Stimulated activated CD8-positive, alpha-beta memory T cell treated with anti-CD3 and anti-CD28 coated beads, Interleukin-2, amount 100 ng/mL, for 48 hours (primary cell): ENCODE results near the gene CELA2A.
"Not testable (repeated sequence)": the region's sequence is repeated elsewhere in the genome, so short reads cannot be mapped to it uniquely, and the experiment has no call there.

Source experiments
- DNase-seq, 2 donors: peaks; one replicate each; pipeline ENCODE4 v3.0.0-alpha.2; 2020; ENCODE audit warnings: low read depth in 2 of 2

Gene CELA2A

GRCh38 chr1:15424981-15425380 is 31.6 kb upstream of the CELA2A start:
- no peak for DNase-seq

GRCh38 chr1:15425521-15425920 is 31.0 kb upstream of the CELA2A start:
- DNase-seq, result no peak

GRCh38 chr1:15425958-15426357 is 30.6 kb upstream of the CELA2A start:
- DNase-seq, result no peak

GRCh38 chr1:15426492-15427279 is 29.8 kb upstream of the CELA2A start:
- DNase-seq, result no peak

- no peak for DNase-seq
Observed at GRCh38 chr1:15427280-15427666, 29.3 kb upstream of the CELA2A start.

GRCh38 chr1:15428252-15428651 is 28.3 kb upstream of the CELA2A start:
- not testable (repeated sequence) for DNase-seq

GRCh38 chr1:15428815-15429435 is 27.6 kb upstream of the CELA2A start:
- no peak for DNase-seq

- DNase-seq, result no peak
Observed at GRCh38 chr1:15429701-15430149, 26.8 kb upstream of the CELA2A start.

GRCh38 chr1:15430787-15431570 is 25.6 kb upstream of the CELA2A start:
- peak; percentile 59 to 69 for DNase-seq

GRCh38 chr1:15431571-15431948 is 25.0 kb upstream of the CELA2A start:
- DNase-seq, result no peak

GRCh38 chr1:15432324-15432723 is 24.2 kb upstream of the CELA2A start:
- DNase-seq, result no peak

- no peak for DNase-seq
Observed at GRCh38 chr1:15433471-15433870, 23.1 kb upstream of the CELA2A start.

- DNase-seq, result not testable (repeated sequence)
Observed at GRCh38 chr1:15434739-15435138, 21.8 kb upstream of the CELA2A start.

- no peak for DNase-seq
Observed at GRCh38 chr1:15435239-15436077, 21.1 kb upstream of the CELA2A start.

- DNase-seq, result no peak
Observed at GRCh38 chr1:15436881-15437442, 19.6 kb upstream of the CELA2A start.

GRCh38 chr1:15439325-15439724 is 17.2 kb upstream of the CELA2A start:
- no peak for DNase-seq

- DNase-seq, result no peak
Observed at GRCh38 chr1:15440357-15440756, 16.2 kb upstream of the CELA2A start.

GRCh38 chr1:15441247-15441646 is 15.3 kb upstream of the CELA2A start:
- DNase-seq, result no peak

- no peak for DNase-seq
Observed at GRCh38 chr1:15442119-15442518, 14.4 kb upstream of the CELA2A start.

- DNase-seq, result no peak
Observed at GRCh38 chr1:15442759-15443158, 13.8 kb upstream of the CELA2A start.

GRCh38 chr1:15443281-15443680 is 13.3 kb upstream of the CELA2A start:
- no peak for DNase-seq
